Measurements from ENCODE around the gene RRP1.

- TF ChIP-seq CTCF (conservative IDR thresholded peaks at IDR 0.05; ENCODE audit: low read length) = no peak
- no peak for TF ChIP-seq EZH2phosphoT487 (IDR thresholded peaks at IDR 0.05; ENCODE audit: borderline replicate concordance, low read depth, low read length)
Observed at GRCh38 chr21:43835050-43835449, 45.7 kb downstream of the RRP1 start.

Measured in OCI-LY7 (cell line).